H9 (cell line): ENCODE data around the gene ADGB. TPM values are rescaled to one million over a fixed set of nuclear protein-coding genes. Genes with fewer than 3 reads are reported as not detected.

Experiments used
- DNase-seq: peaks from one replicate; pipeline ENCODE4 v3.0.0-alpha.2; 2017
- H2AFZ ChIP-seq: one replicate; pipeline ENCODE4 v1.6.1; 2013; ENCODE audit warnings: mild to moderate bottlenecking, low read length, control low read depth, moderate library complexity
- H2AK5ac ChIP-seq: 2 replicates; pipeline ENCODE4 v1.6.1; 2013; ENCODE audit warnings: low read length, control low read depth, mixed read lengths; ENCODE audit not compliant: insufficient read length
- H2BK120ac ChIP-seq: one replicate; pipeline ENCODE4 v1.6.1; 2013; ENCODE audit warnings: low read depth, mild to moderate bottlenecking, low read length, control low read depth, inconsistent platforms; ENCODE audit not compliant: poor library complexity, severe bottlenecking
- H2BK12ac ChIP-seq: 2 replicates; pipeline ENCODE4 v1.6.1; 2013; ENCODE audit warnings: low read length, control low read depth, mixed read lengths, low read depth; ENCODE audit not compliant: insufficient read length
- H2BK15ac ChIP-seq: 2 replicates; pipeline ENCODE4 v1.6.1; 2013; ENCODE audit warnings: low read depth, low read length, control low read depth
- H2BK20ac ChIP-seq: one replicate; pipeline ENCODE4 v1.6.1; 2013; ENCODE audit warnings: low read depth, mild to moderate bottlenecking, low read length, control low read depth, inconsistent platforms; ENCODE audit not compliant: poor library complexity, severe bottlenecking
- H2BK5ac ChIP-seq: 2 replicates; pipeline ENCODE4 v1.6.1; 2013; ENCODE audit warnings: low read length, control low read depth, mixed read lengths; ENCODE audit not compliant: insufficient read length
- H3K14ac ChIP-seq: 2 replicates; pipeline ENCODE4 v1.6.1; 2013; ENCODE audit warnings: low read length, control low read depth; ENCODE audit not compliant: insufficient read depth
- H3K18ac ChIP-seq: 2 replicates; pipeline ENCODE4 v1.6.1; 2013; ENCODE audit warnings: low read depth, mild to moderate bottlenecking, mixed read lengths, low read length, control low read depth; ENCODE audit not compliant: insufficient read length
- H3K23ac ChIP-seq: 2 replicates; pipeline ENCODE4 v1.6.1; 2013; ENCODE audit warnings: low read length, control low read depth, mixed read lengths, low read depth; ENCODE audit not compliant: insufficient read length
- H3K23me2 ChIP-seq: 2 replicates; pipeline ENCODE4 v1.6.1; 2013; ENCODE audit warnings: low read depth, mild to moderate bottlenecking, mixed read lengths, low read length, control low read depth; ENCODE audit not compliant: insufficient read length, poor library complexity, severe bottlenecking
- H3K27ac ChIP-seq: 2 replicates; pipeline ENCODE4 v1.5.1; 2013; ENCODE audit warnings: low read length, control low read depth, mixed read lengths, low read depth; ENCODE audit not compliant: insufficient read length
- H3K27me3 ChIP-seq: 2 replicates; pipeline ENCODE4 v1.6.1; 2013; ENCODE audit warnings: low read length, control low read depth, inconsistent platforms; ENCODE audit not compliant: insufficient read depth
- H3K4ac ChIP-seq: 2 replicates; pipeline ENCODE4 v1.6.1; 2013; ENCODE audit warnings: low read depth, mild to moderate bottlenecking, control low read depth, inconsistent platforms, low read length, moderate library complexity
- H3K4me1 ChIP-seq: 2 replicates; pipeline ENCODE4 v1.6.1; 2013; ENCODE audit warnings: low read length, control low read depth, inconsistent platforms; ENCODE audit not compliant: insufficient read depth
- H3K4me2 ChIP-seq: 2 replicates; pipeline ENCODE4 v1.6.1; 2013; ENCODE audit warnings: low read length, control low read depth, mixed read lengths; ENCODE audit not compliant: insufficient read length, insufficient read depth
- H3K56ac ChIP-seq: 2 replicates; pipeline ENCODE4 v1.6.1; 2013; ENCODE audit warnings: low read depth, mild to moderate bottlenecking, mixed read lengths, low read length, control low read depth; ENCODE audit not compliant: insufficient read length
- H3K79me1 ChIP-seq: 2 replicates; pipeline ENCODE4 v1.6.1; 2013; ENCODE audit warnings: low read depth, mild to moderate bottlenecking, moderate library complexity, low read length, control low read depth, inconsistent platforms; ENCODE audit not compliant: insufficient read depth, poor library complexity, severe bottlenecking
- H3K79me2 ChIP-seq: 2 replicates; pipeline ENCODE4 v1.6.1; 2013; ENCODE audit warnings: low read length, control low read depth, inconsistent platforms; ENCODE audit not compliant: insufficient read depth
- H3K9ac ChIP-seq: 2 replicates; pipeline ENCODE4 v1.6.1; 2013; ENCODE audit warnings: low read length, control low read depth, mixed read lengths; ENCODE audit not compliant: insufficient read length; ENCODE audit errors: extremely low read depth
- H3K9me3 ChIP-seq: one replicate; pipeline ENCODE4 v1.6.1; 2013; ENCODE audit warnings: low read depth, low read length, inconsistent platforms; ENCODE audit not compliant: control insufficient read depth
- H3T11ph ChIP-seq: one replicate; pipeline ENCODE4 v1.6.1; 2013; ENCODE audit warnings: mild to moderate bottlenecking, low read length, control low read depth, inconsistent platforms
- H4K20me1 ChIP-seq: one replicate; pipeline ENCODE4 v1.6.1; 2013; ENCODE audit not compliant: control insufficient read depth, insufficient read length, insufficient read depth
- H4K5ac ChIP-seq: 2 replicates; pipeline ENCODE4 v1.6.1; 2013; ENCODE audit warnings: low read depth, mild to moderate bottlenecking, mixed read lengths, low read length, control low read depth; ENCODE audit not compliant: insufficient read length
- H4K8ac ChIP-seq: replicated peaks from 2 replicates; pipeline ENCODE4 v1.6.1; 2013; ENCODE audit warnings: low read length, control low read depth, mixed read lengths, low read depth; ENCODE audit not compliant: insufficient read length
- H4K91ac ChIP-seq: 2 replicates; pipeline ENCODE4 v1.6.1; 2013; ENCODE audit warnings: low read depth, mild to moderate bottlenecking, moderate library complexity, mixed read lengths, low read length, control low read depth; ENCODE audit not compliant: insufficient read length
- H3K27ac Mint-ChIP-seq, 3 experiments: 2 replicates in 2 of 3; 3 replicates in 1 of 3; pipeline ENCODE4 v1.8.0; 2020 to 2021; ENCODE audit warnings: mixed read lengths in 3 of 3, mild to moderate bottlenecking in 1 of 3, moderate library complexity in 1 of 3
- H3K27me3 Mint-ChIP-seq: 2 replicates; pipeline ENCODE4 v1.8.0; 2021; ENCODE audit warnings: low read depth, mild to moderate bottlenecking, moderate library complexity, mixed read lengths
- H3K36me3 Mint-ChIP-seq, 3 experiments: 2 replicates in 2 of 3; 3 replicates in 1 of 3; pipeline ENCODE4 v1.8.0; 2020 to 2021; ENCODE audit warnings: low read depth in 3 of 3, mixed read lengths in 3 of 3; ENCODE audit not compliant: insufficient read depth in 1 of 3
- H3K4me1 Mint-ChIP-seq, 2 experiments: 2 replicates each; pipeline ENCODE4 v1.8.0; 2020; ENCODE audit warnings: mixed read lengths in 2 of 2
- H3K4me3 Mint-ChIP-seq, 2 experiments: 2 replicates in 1 of 2; 3 replicates in 1 of 2; pipeline ENCODE4 v1.8.0; 2020 to 2021; ENCODE audit warnings: mild to moderate bottlenecking in 2 of 2, mixed read lengths in 2 of 2, moderate library complexity in 1 of 2
- H3K9me3 Mint-ChIP-seq, 2 experiments: 2 replicates in 1 of 2; 3 replicates in 1 of 2; pipeline ENCODE4 v1.8.0; 2020; ENCODE audit warnings: mild to moderate bottlenecking in 2 of 2, mixed read lengths in 2 of 2, moderate library complexity in 1 of 2
- WGBS: extraction: QIAGEN DNeasy Blood & Tissue Kit; methylation state at CpG from one replicate; pipeline ENCODE4 v1.1.7; 2013; ENCODE audit warnings: missing lambda C conversion rate, low lambda C conversion rate, mixed read lengths; ENCODE audit not compliant: insufficient read length; ENCODE audit errors: extremely low coverage; 5-methylcytosine and 5-hydroxymethylcytosine counted together
- total RNA-seq: library from RNA; stranded (reverse); gene quantifications from 2 replicates; pipeline ENCODE4 v1.2.1, GENCODE V29; 2021
- TF ChIP-seq, protein P1 (sequence below): fragments of 200-600 bp; sonication (generic); conservative IDR thresholded peaks from 3 replicates; pipeline ENCODE4 v1.8.0; 2021; ENCODE audit warnings: antibody characterized with exemption, mild to moderate bottlenecking

ADGB gene
- total RNA-seq, 1 experiment from 2014 or later = not detected

DNA sequence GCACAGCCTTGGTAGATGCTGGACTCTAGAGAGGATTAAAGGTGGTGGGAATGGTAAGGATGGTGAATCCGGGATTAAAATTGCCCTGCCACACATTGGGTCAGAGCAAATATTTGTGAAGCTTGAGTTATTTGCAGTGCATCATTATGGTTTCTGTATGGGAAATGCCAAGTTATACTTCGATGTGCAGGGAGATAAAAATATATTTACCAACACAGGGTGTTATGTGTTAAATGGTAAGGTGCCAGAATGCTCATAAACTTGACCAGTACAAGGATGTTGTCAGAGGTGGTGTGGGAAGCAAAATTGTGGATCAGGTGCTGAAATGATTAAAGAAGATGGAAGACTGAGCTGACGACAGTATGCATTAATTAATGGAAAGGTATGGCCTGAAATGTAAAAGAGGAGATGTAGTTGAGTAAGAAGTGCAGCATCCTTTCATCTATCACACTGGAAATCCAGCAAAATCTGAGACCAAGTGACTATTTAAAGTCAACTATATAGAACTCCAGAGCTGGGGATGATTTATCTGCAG lies 262.3 kb downstream of the ADGB start:
- H3K4ac ChIP-seq = no peak overlapping the region
- H3K27ac Mint-ChIP-seq = no peak overlapping the region

More for the DNA sequence above, 262.3 kb downstream of the ADGB start:
- Mint-ChIP-seq H3K4me1 (peaks cover 5 to 6% of the 10 kb centered on the region in 2 experiments), H3K9me3 (no peaks in the 10 kb centered on the region), H3K36me3 (no peaks in the 10 kb centered on the region), H3K27me3 (no peaks in the 10 kb centered on the region), H3K4me3 (no peak overlapping the region)
- H2AK5ac ChIP-seq = no peak overlapping the region
- no peak overlapping the region for H4K5ac ChIP-seq
- no peaks in the 10 kb centered on the region for H3K27me3 ChIP-seq
- WGBS = no CpG with 5 or more reads among the region's 3 CpGs
- H3K23ac ChIP-seq = no peak overlapping the region
- H2BK20ac ChIP-seq = no peak overlapping the region
- no peak overlapping the region for H3K9ac ChIP-seq
- H2BK5ac ChIP-seq = no peak overlapping the region
- no peaks in the 10 kb centered on the region for H4K20me1 ChIP-seq
- no peak overlapping the region for H2AFZ ChIP-seq
- no peak overlapping the region for H2BK15ac ChIP-seq
- H3K4me2 ChIP-seq = no peak overlapping the region
- no peak overlapping the region for H3K18ac ChIP-seq
- no peak overlapping the region for H3T11ph ChIP-seq
- H4K8ac ChIP-seq = no peak overlapping the region
- H3K23me2 ChIP-seq = peaks cover 5% of the 10 kb centered on the region
- no peaks in the 10 kb centered on the region for H3K9me3 ChIP-seq
- H3K4me1 ChIP-seq = no peaks in the 10 kb centered on the region
- no peak overlapping the region for H2BK120ac ChIP-seq
- H3K14ac ChIP-seq = no peak overlapping the region
- no peak overlapping the region for H2BK12ac ChIP-seq
- no peak overlapping the region for H3K56ac ChIP-seq
- H3K79me2 ChIP-seq = no peaks in the 10 kb centered on the region
- DNase-seq = no peak
- H4K91ac ChIP-seq = no peak overlapping the region
- H3K27ac ChIP-seq = no peak overlapping the region
- no peaks in the 10 kb centered on the region for H3K79me1 ChIP-seq
- TF ChIP-seq, protein P1, sequence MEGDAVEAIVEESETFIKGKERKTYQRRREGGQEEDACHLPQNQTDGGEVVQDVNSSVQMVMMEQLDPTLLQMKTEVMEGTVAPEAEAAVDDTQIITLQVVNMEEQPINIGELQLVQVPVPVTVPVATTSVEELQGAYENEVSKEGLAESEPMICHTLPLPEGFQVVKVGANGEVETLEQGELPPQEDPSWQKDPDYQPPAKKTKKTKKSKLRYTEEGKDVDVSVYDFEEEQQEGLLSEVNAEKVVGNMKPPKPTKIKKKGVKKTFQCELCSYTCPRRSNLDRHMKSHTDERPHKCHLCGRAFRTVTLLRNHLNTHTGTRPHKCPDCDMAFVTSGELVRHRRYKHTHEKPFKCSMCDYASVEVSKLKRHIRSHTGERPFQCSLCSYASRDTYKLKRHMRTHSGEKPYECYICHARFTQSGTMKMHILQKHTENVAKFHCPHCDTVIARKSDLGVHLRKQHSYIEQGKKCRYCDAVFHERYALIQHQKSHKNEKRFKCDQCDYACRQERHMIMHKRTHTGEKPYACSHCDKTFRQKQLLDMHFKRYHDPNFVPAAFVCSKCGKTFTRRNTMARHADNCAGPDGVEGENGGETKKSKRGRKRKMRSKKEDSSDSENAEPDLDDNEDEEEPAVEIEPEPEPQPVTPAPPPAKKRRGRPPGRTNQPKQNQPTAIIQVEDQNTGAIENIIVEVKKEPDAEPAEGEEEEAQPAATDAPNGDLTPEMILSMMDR = no peak
